Cardiac muscle cell (in vitro differentiated cells and primary cell): ENCODE results near the gene TRAF2. TPM values are rescaled to one million over a fixed set of nuclear protein-coding genes. Genes with fewer than 3 reads are reported as not detected.

ENCODE experiments used
- DNase-seq, 2 donors: peaks; one replicate each; pipeline versions ENCODE4 v3.0.0 to v3.0.0-alpha.2; 2010 to 2017; ENCODE audit warnings: low read depth in 1 of 2, low spot score in 1 of 2
- H3K27ac ChIP-seq: fragments of 200-600 bp; sonication (generic); 2 replicates; pipeline ENCODE4 v1.5.1; 2016
- H3K27me3 ChIP-seq: fragments of 200-600 bp; sonication (generic); 2 replicates; pipeline ENCODE4 v1.6.0; 2016; ENCODE audit warnings: control low read depth
- H3K36me3 ChIP-seq: fragments of 200-600 bp; sonication (generic); 2 replicates; pipeline ENCODE4 v1.5.1; 2016; ENCODE audit warnings: control low read depth
- H3K4me1 ChIP-seq: fragments of 200-600 bp; sonication (generic); 2 replicates; pipeline ENCODE4 v1.8.1; 2017; ENCODE audit warnings: low read depth, mild to moderate bottlenecking, mixed run types
- H3K4me3 ChIP-seq: fragments of 200-600 bp; sonication (generic); 2 replicates; pipeline ENCODE4 v1.5.1; 2016; ENCODE audit warnings: mild to moderate bottlenecking
- H3K9me3 ChIP-seq: fragments of 200-600 bp; sonication (generic); 2 replicates; pipeline ENCODE4 v1.5.1; 2017; ENCODE audit warnings: low read depth, mild to moderate bottlenecking, control low read depth
- CTCF ChIP-seq: IDR thresholded peaks from 2 replicates; pipeline ENCODE4 v1.5.1; 2012; ENCODE audit warnings: low read depth, mild to moderate bottlenecking, low read length
- polyA plus RNA-seq: library from polyadenylated mRNA; unstranded; fragments of >200 nt; fragmentation: Nextera tagmentation; extraction: Ambion mirVana; gene quantifications from 2 replicates; pipeline ENCODE4 v1.2.1, GENCODE V29; 2016
- total RNA-seq: library from RNA; depleted of rRNA; stranded (reverse); fragments of >200 nt; gene quantifications from 2 replicates; pipeline ENCODE4 v1.2.3, GENCODE V29; 2016

TRAF2 gene
- total and polyA plus RNA-seq, 2 experiments from 2014 or later: 25.6 to 37.2 TPM

- no peak for TF ChIP-seq CTCF
- peak; percentile 74 to 80 for DNase-seq
- H3K4me3 ChIP-seq: peak overlapping the region; percentile 62
- peaks cover 11% of the 10 kb centered on the region for H3K4me1 ChIP-seq
- no peaks in the 10 kb centered on the region for H3K27me3 ChIP-seq
- peaks cover 9% of the 10 kb centered on the region for H3K36me3 ChIP-seq
- no peaks in the 10 kb centered on the region for H3K9me3 ChIP-seq
- peak overlapping the region; percentile 90 for H3K27ac ChIP-seq
These were observed 39.1 kb upstream of the TRAF2 start for GRCh38 chr9:136847088-136847825.

- Histone ChIP-seq H3K36me3 (peaks cover 9% of the 10 kb centered on the region), H3K9me3 (no peaks in the 10 kb centered on the region), H3K27ac (peak overlapping the region; percentile 90), H3K4me1 (peaks cover 11% of the 10 kb centered on the region), H3K4me3 (peak overlapping the region; percentile 62), H3K27me3 (no peaks in the 10 kb centered on the region)
- DNase-seq: peak; percentile 90 to 91
- TF ChIP-seq CTCF: no peak
These were observed 38.4 kb upstream of the TRAF2 start for GRCh38 chr9:136847826-136848392.

GRCh38 chr9:136848393-136849037 is 37.8 kb upstream of the TRAF2 start:
- no peak for TF ChIP-seq CTCF
- Histone ChIP-seq H3K9me3 (no peaks in the 10 kb centered on the region), H3K27me3 (no peaks in the 10 kb centered on the region), H3K27ac (peak overlapping the region; percentile 90), H3K4me1 (peaks cover 5% of the 10 kb centered on the region), H3K4me3 (peak overlapping the region; percentile 62), H3K36me3 (peaks cover 9% of the 10 kb centered on the region)
- DNase-seq: peak; percentile 16 to 64

GRCh38 chr9:136849038-136849959 is 37.0 kb upstream of the TRAF2 start, which contains the start of gene PHPT1:
Gene PHPT1 (plus strand): TSS chr9:136849409. CDS start chr9:136849431, 22 bp downstream.
- no peak for TF ChIP-seq CTCF
- Histone ChIP-seq H3K36me3 (peaks cover 9% of the 10 kb centered on the region), H3K4me3 (peak within 1 kb of the TSS; percentile 62), H3K27me3 (no peaks in the 10 kb centered on the region), H3K9me3 (no peaks in the 10 kb centered on the region), H3K27ac (peak within 1 kb of the TSS; percentile 90), H3K4me1 (peaks cover 5% of the 10 kb centered on the region)
- peak; percentile 99 to 100 for DNase-seq
